K562 (cell line): ENCODE measurements around the gene FOXS1. TPM values are rescaled to one million over a fixed set of nuclear protein-coding genes. Genes with fewer than 3 reads are reported as not detected.

ENCODE experiments used
- CHCHD3 ChIP-seq: fragments of 250-450 bp; sonication (Bioruptor Pico); IDR thresholded peaks from 2 replicates; pipeline ENCODE4 v2.1.2; 2022; ENCODE audit warnings: mild to moderate bottlenecking
- DMBX1 ChIP-seq: fragments of 250-450 bp; sonication (Bioruptor Pico); IDR thresholded peaks from 2 replicates; pipeline ENCODE4 v1.8.0; 2022; ENCODE audit warnings: inconsistent platforms, mild to moderate bottlenecking, moderate library complexity, borderline replicate concordance
- NFE2L1 ChIP-seq: fragments of 450-650 bp; IDR thresholded peaks from 2 replicates; pipeline ENCODE4 v1.6.1; 2016; ENCODE audit warnings: missing genetic modification characterization, low read depth, mild to moderate bottlenecking, missing compliant biosample characterization, moderate library complexity, borderline replicate concordance
- PCBP1 ChIP-seq: fragments of 200-400 bp; formaldehyde crosslinking; IDR thresholded peaks from 2 replicates; pipeline ENCODE4 v1.6.1; 2018; ENCODE audit warnings: mild to moderate bottlenecking, low read depth, low read length; ENCODE audit not compliant: poor library complexity, severe bottlenecking
- RBM25 ChIP-seq: fragments of 200-400 bp; formaldehyde crosslinking; IDR thresholded peaks from 2 replicates; pipeline ENCODE4 v1.6.1; 2018; ENCODE audit warnings: low read length, low read depth, moderate library complexity; ENCODE audit not compliant: severe bottlenecking
- SAFB2 ChIP-seq: fragments of 200-400 bp; formaldehyde crosslinking; IDR thresholded peaks from 2 replicates; pipeline ENCODE4 v1.6.1; 2018; ENCODE audit warnings: borderline replicate concordance, low read length, low read depth, moderate library complexity; ENCODE audit not compliant: severe bottlenecking
- SNRNP70 ChIP-seq: fragments of 200-400 bp; formaldehyde crosslinking; optimal IDR thresholded peaks from 2 replicates; pipeline ENCODE3; 2017; ENCODE audit warnings: low read depth, low read length
- SRSF1 ChIP-seq: fragments of 200-400 bp; formaldehyde crosslinking; IDR thresholded peaks from 2 replicates; pipeline ENCODE4 v1.6.1; 2017; ENCODE audit warnings: mild to moderate bottlenecking, low read depth, low read length, moderate library complexity
- THRAP3 ChIP-seq: fragments of 450-650 bp; IDR thresholded peaks from 2 replicates; pipeline ENCODE4 v1.6.1; 2016; ENCODE audit warnings: mild to moderate bottlenecking, inconsistent platforms, borderline replicate concordance
- XRCC3 ChIP-seq: fragments of 450-650 bp; IDR thresholded peaks from 2 replicates; pipeline ENCODE4 v1.6.1; 2017; ENCODE audit warnings: mild to moderate bottlenecking, moderate library complexity
- YY1 ChIP-seq, 3 experiments: IDR thresholded peaks; 2 replicates each; pipeline ENCODE4 v1.6.1; 2011; ENCODE audit warnings: low read length in 2 of 3, mild to moderate bottlenecking in 2 of 3, moderate library complexity in 2 of 3, borderline replicate concordance in 1 of 3, control low read depth in 1 of 3, low read depth in 1 of 3; ENCODE audit not compliant: insufficient read depth in 3 of 3, insufficient replicate concordance in 2 of 3, control insufficient read depth in 1 of 3, insufficient read length in 1 of 3; ENCODE audit errors: extremely low read depth in 1 of 3
- ZNF324 ChIP-seq: fragments of 250-450 bp; sonication (Bioruptor Pico); IDR thresholded peaks from 2 replicates; pipeline ENCODE4 v1.4.0; 2020; ENCODE audit warnings: mild to moderate bottlenecking
- ZNF561 ChIP-seq: fragments of 450-650 bp; formaldehyde crosslinking; conservative IDR thresholded peaks from 2 replicates; pipeline ENCODE4 v1.4.0; 2020; ENCODE audit warnings: mild to moderate bottlenecking, moderate library complexity
- polyA plus RNA-seq, 8 experiments: library from polyadenylated mRNA; depleted of rRNA in 4 of 8; stranded (reverse) in 5 of 8; unstranded in 3 of 8; fragments of >200 nt; fragmentation: Nextera tagmentation in 2 of 8; fragmentation: Illumina TruSeq in 1 of 8; extraction: Ambion mirVana in 2 of 8; extraction: Trizol in 1 of 8; gene quantifications; 2 replicates each; pipeline versions ENCODE4 v1.2.1 to v1.2.3, GENCODE V29; 2011 to 2014; ENCODE audit warnings: inconsistent platforms in 1 of 8, missing spikeins in 1 of 8
- total RNA-seq, 7 experiments: library from RNA; depleted of rRNA in 6 of 7; stranded (reverse); fragments of >200 nt in 6 of 7; fragmentation: Illumina TruSeq in 2 of 7; extraction: Trizol in 2 of 7; gene quantifications; 2 replicates each; pipeline versions ENCODE4 v1.2.1 to v1.2.3, GENCODE V29; 2011 to 2021; ENCODE audit warnings: low replicate concordance in 1 of 7
- TF ChIP-seq, protein P1 (sequence below), 2 experiments: fragments of 450-650 bp in 1 of 2; sonication (generic) in 1 of 2; formaldehyde crosslinking in 1 of 2; IDR thresholded peaks in 1 of 2; conservative IDR thresholded peaks in 1 of 2; 2 replicates each; pipeline versions ENCODE4 v1.6.1 to v1.8.1; 2016 to 2023; ENCODE audit warnings: mild to moderate bottlenecking in 2 of 2, moderate library complexity in 2 of 2, inconsistent platforms in 1 of 2, missing genetic modification reagents in 1 of 2
- TF ChIP-seq, protein P2 (sequence below): sonication (generic); formaldehyde crosslinking; IDR thresholded peaks from 2 replicates; pipeline ENCODE4 v1.9.0; 2022; ENCODE audit warnings: mild to moderate bottlenecking, missing genetic modification reagents
- TF ChIP-seq, protein P3 (sequence below): fragments of 450-650 bp; formaldehyde crosslinking; IDR thresholded peaks from 2 replicates; pipeline ENCODE4 v1.4.0; 2020; ENCODE audit warnings: mild to moderate bottlenecking, moderate library complexity
- TF ChIP-seq, protein P4 (sequence below): IDR thresholded peaks from 2 replicates; pipeline ENCODE4 v1.6.1; 2011; ENCODE audit not compliant: insufficient read length; ENCODE audit errors: extremely low read depth
- TF ChIP-seq, protein P5 (sequence below): fragments of 150-350 bp; conservative IDR thresholded peaks from 2 replicates; pipeline ENCODE4 v1.6.1; 2014; ENCODE audit warnings: low read length

The FOXS1 gene
- total and polyA plus RNA-seq, 9 of the 15 experiments (the other 6 are each of a cell fraction or from before 2014, with no cell fraction given) = not detected

DNA sequence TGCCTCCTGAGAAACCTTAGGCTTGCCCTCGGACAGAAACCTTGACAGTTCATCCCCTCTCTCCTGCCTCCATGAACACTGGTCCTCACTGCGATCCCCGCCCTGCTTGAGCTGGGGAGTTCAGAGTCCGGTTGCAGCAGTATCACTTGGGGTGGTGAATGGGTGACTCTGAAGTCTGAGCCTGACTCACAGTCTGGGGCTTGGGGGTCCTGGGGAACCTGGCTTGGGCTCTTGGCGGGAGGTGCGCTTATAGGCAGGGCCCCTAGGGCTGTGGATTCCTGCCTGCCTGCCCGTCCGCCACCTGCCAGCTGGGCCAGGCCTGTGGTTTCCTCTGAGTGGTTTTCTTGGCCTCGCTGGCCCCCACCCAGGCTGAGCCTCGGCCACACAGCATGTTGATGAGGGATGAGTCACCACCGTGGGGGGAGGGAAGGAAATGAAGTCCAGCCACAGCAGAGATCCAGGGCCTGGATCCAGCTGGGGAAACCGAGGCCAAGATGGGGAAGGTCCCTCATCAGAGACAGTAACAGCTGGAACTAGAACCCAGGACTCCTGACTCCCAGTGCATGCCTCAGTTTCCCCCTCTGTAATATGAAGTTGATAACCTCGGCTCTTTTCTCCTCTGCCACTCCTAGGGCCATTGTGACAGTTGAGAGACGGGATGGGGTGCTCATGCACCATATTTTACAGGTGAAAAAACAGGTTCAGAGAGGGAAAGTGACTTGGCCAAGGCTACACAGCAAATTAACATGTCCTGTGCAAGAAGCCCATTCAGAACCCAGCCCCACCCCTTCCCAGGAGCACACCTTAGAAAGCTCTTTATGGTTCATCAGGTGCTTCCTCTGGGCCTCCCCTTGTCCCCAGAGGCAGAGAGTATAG, 9.2 kb downstream of the FOXS1 start (continued):
- TF ChIP-seq, protein P1, sequence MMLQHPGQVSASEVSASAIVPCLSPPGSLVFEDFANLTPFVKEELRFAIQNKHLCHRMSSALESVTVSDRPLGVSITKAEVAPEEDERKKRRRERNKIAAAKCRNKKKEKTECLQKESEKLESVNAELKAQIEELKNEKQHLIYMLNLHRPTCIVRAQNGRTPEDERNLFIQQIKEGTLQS (IDR thresholded peaks at IDR 0.05) = peak; percentile 99
- TF ChIP-seq, protein P1 (CRISPR knock-in tag; conservative IDR thresholded peaks at IDR 0.05) = peak; percentile 99
- TF ChIP-seq, protein P2, sequence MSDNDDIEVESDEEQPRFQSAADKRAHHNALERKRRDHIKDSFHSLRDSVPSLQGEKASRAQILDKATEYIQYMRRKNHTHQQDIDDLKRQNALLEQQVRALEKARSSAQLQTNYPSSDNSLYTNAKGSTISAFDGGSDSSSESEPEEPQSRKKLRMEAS (CRISPR knock-in tag) = peak; percentile 77
- TF ChIP-seq, protein P3, sequence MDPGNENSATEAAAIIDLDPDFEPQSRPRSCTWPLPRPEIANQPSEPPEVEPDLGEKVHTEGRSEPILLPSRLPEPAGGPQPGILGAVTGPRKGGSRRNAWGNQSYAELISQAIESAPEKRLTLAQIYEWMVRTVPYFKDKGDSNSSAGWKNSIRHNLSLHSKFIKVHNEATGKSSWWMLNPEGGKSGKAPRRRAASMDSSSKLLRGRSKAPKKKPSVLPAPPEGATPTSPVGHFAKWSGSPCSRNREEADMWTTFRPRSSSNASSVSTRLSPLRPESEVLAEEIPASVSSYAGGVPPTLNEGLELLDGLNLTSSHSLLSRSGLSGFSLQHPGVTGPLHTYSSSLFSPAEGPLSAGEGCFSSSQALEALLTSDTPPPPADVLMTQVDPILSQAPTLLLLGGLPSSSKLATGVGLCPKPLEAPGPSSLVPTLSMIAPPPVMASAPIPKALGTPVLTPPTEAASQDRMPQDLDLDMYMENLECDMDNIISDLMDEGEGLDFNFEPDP (CRISPR knock-in tag) = no peak
- TF ChIP-seq YY1 (IDR thresholded peaks at IDR 0.05; ENCODE audit: borderline replicate concordance in 1 of 3, control insufficient read depth in 1 of 3, extremely low read depth in 1 of 3, insufficient read depth in 3 of 3, insufficient read length in 1 of 3, insufficient replicate concordance in 2 of 3, low read depth in 1 of 3, low read length in 2 of 3) = no peak
- no peak for TF ChIP-seq SAFB2
- no peak for TF ChIP-seq ZNF561 (CRISPR knock-in tag)
- peak; percentile 76 for TF ChIP-seq RBM25
- TF ChIP-seq, protein P4, sequence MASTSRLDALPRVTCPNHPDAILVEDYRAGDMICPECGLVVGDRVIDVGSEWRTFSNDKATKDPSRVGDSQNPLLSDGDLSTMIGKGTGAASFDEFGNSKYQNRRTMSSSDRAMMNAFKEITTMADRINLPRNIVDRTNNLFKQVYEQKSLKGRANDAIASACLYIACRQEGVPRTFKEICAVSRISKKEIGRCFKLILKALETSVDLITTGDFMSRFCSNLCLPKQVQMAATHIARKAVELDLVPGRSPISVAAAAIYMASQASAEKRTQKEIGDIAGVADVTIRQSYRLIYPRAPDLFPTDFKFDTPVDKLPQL = no peak
- no peak for TF ChIP-seq XRCC3
- TF ChIP-seq SNRNP70 = no peak
- no peak for TF ChIP-seq CHCHD3
- TF ChIP-seq, protein P5, sequence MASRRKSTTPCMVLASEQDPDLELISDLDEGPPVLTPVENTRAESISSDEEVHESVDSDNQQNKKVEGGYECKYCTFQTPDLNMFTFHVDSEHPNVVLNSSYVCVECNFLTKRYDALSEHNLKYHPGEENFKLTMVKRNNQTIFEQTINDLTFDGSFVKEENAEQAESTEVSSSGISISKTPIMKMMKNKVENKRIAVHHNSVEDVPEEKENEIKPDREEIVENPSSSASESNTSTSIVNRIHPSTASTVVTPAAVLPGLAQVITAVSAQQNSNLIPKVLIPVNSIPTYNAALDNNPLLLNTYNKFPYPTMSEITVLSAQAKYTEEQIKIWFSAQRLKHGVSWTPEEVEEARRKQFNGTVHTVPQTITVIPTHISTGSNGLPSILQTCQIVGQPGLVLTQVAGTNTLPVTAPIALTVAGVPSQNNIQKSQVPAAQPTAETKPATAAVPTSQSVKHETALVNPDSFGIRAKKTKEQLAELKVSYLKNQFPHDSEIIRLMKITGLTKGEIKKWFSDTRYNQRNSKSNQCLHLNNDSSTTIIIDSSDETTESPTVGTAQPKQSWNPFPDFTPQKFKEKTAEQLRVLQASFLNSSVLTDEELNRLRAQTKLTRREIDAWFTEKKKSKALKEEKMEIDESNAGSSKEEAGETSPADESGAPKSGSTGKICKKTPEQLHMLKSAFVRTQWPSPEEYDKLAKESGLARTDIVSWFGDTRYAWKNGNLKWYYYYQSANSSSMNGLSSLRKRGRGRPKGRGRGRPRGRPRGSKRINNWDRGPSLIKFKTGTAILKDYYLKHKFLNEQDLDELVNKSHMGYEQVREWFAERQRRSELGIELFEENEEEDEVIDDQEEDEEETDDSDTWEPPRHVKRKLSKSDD = no peak
- TF ChIP-seq ZNF324 (CRISPR knock-in tag) = no peak
- TF ChIP-seq THRAP3 = no peak
- no peak for TF ChIP-seq NFE2L1
- TF ChIP-seq SRSF1 = no peak
- TF ChIP-seq PCBP1 = no peak
- peak; percentile 52; the same call in 1 of the 2 replicates for TF ChIP-seq DMBX1
